Hepatocyte (in vitro differentiated cells): ENCODE measurements around the gene MRPS15.

ENCODE experiments used
- CTCF ChIP-seq: fragments of 200-600 bp; sonication (generic); IDR thresholded peaks from 2 replicates; pipeline ENCODE4 v1.5.1; 2016; ENCODE audit warnings: antibody characterized with exemption, mild to moderate bottlenecking; ENCODE audit not compliant: poor library complexity
- EZH2 ChIP-seq: fragments of 200-600 bp; sonication (generic); IDR thresholded peaks from 2 replicates; pipeline ENCODE4 v1.6.1; 2016; ENCODE audit warnings: antibody characterized with exemption, mild to moderate bottlenecking, borderline replicate concordance
- EZH2phosphoT487 ChIP-seq: fragments of 200-600 bp; sonication (generic); IDR thresholded peaks from one replicate; pipeline ENCODE4 v1.6.1; 2018; ENCODE audit warnings: antibody characterized with exemption, mild to moderate bottlenecking, low read depth, moderate library complexity; ENCODE audit not compliant: unreplicated experiment, severe bottlenecking

- TF ChIP-seq CTCF (no peak), EZH2 (no peak), EZH2phosphoT487 (no peak)
Measured at GRCh38 chr1:36463803-36464604, at the start of gene MRPS15.
